Body of pancreas (tissue), 4 donors: ENCODE measurements around the gene SHLD2. TPM values are rescaled to one million over a fixed set of nuclear protein-coding genes. Genes with fewer than 3 reads are reported as not detected.
A peak's percentile ranks its signal among the peaks of the same experiment; 100 is the strongest.

Experiments
- ATAC-seq: fragments of 150-250 bp; one replicate; pipeline ENCODE4 v1.9.1; 2016
- DNase-seq, 4 donors: peaks; one replicate each; pipeline ENCODE4 v3.0.0-alpha.2; 2019
- H3K27ac ChIP-seq, 4 donors: fragments of 200-600 bp; sonication (generic); 1 replicate in 3 of 4; 2 replicates in 1 of 4; pipeline versions ENCODE4 v1.5.1 to v1.6.1; 2016 to 2019; ENCODE audit warnings: mild to moderate bottlenecking in 1 of 4, mixed read lengths in 1 of 4, moderate library complexity in 1 of 4
- H3K27me3 ChIP-seq, 2 donors: fragments of 200-600 bp; sonication (generic); one replicate each; pipeline ENCODE4 v1.6.0; 2016; ENCODE audit warnings: mild to moderate bottlenecking in 1 of 2
- H3K36me3 ChIP-seq, 2 donors: fragments of 200-600 bp; sonication (generic); replicated peaks in 1 of 2; 2 replicates each; pipeline ENCODE4 v1.5.1; 2016; ENCODE audit warnings: low read depth in 2 of 2; ENCODE audit not compliant: insufficient read depth in 1 of 2
- H3K4me1 ChIP-seq: fragments of 200-600 bp; sonication (generic); one replicate; pipeline ENCODE4 v1.6.0; 2016
- H3K4me3 ChIP-seq, 2 donors: fragments of 200-600 bp; sonication (generic); 1 replicate in 1 of 2; 2 replicates in 1 of 2; pipeline ENCODE4 v1.5.1; 2016 to 2019
- H3K9me3 ChIP-seq, 3 donors: fragments of 200-600 bp; sonication (generic); 1 replicate in 2 of 3; 2 replicates in 1 of 3; pipeline ENCODE4 v1.5.1; 2016
- POLR2A ChIP-seq, 3 donors: fragments of 450-650 bp; IDR thresholded peaks; one replicate each; pipeline ENCODE4 v1.6.1; 2016; ENCODE audit warnings: antibody characterized with exemption in 3 of 3, mild to moderate bottlenecking in 2 of 3
- WGBS, 2 donors: methylation state at CpG; one replicate each; pipeline ENCODE4 v1.1.5; 2017; 5-methylcytosine and 5-hydroxymethylcytosine counted together
- intact Hi-C: fragments of 100-400 bp; cut with DNase I; formaldehyde crosslinking; loops from one replicate; pipeline ENCODE4 v1.15.1; 2023
- total RNA-seq, 2 donors: library from RNA; depleted of rRNA; stranded (reverse); fragments of >200 nt; gene quantifications; one replicate each; pipeline ENCODE4 v1.1.0, GENCODE V29; 2016
- TF ChIP-seq, protein P1 (sequence below), 7 experiments: fragments of 450-650 bp in 4 of 7; fragments of 200-600 bp in 3 of 7; sonication (generic) in 3 of 7; IDR thresholded peaks; one replicate each; pipeline ENCODE4 v1.5.1; 2016 to 2019; ENCODE audit warnings: antibody characterized with exemption in 7 of 7

Gene SHLD2, protein sequence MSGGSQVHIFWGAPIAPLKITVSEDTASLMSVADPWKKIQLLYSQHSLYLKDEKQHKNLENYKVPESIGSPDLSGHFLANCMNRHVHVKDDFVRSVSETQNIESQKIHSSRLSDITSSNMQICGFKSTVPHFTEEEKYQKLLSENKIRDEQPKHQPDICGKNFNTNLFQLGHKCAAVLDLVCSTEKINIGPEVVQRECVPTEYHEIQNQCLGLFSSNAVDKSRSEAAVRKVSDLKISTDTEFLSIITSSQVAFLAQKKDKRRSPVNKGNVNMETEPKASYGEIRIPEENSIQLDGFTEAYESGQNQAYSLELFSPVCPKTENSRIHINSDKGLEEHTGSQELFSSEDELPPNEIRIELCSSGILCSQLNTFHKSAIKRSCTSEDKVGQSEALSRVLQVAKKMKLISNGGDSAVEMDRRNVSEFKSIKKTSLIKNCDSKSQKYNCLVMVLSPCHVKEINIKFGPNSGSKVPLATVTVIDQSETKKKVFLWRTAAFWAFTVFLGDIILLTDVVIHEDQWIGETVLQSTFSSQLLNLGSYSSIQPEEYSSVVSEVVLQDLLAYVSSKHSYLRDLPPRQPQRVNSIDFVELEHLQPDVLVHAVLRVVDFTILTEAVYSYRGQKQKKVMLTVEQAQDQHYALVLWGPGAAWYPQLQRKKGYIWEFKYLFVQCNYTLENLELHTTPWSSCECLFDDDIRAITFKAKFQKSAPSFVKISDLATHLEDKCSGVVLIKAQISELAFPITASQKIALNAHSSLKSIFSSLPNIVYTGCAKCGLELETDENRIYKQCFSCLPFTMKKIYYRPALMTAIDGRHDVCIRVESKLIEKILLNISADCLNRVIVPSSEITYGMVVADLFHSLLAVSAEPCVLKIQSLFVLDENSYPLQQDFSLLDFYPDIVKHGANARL
- 10 to 100 TPM; 15.2 to 16.3 TPM for total RNA-seq

DNA sequence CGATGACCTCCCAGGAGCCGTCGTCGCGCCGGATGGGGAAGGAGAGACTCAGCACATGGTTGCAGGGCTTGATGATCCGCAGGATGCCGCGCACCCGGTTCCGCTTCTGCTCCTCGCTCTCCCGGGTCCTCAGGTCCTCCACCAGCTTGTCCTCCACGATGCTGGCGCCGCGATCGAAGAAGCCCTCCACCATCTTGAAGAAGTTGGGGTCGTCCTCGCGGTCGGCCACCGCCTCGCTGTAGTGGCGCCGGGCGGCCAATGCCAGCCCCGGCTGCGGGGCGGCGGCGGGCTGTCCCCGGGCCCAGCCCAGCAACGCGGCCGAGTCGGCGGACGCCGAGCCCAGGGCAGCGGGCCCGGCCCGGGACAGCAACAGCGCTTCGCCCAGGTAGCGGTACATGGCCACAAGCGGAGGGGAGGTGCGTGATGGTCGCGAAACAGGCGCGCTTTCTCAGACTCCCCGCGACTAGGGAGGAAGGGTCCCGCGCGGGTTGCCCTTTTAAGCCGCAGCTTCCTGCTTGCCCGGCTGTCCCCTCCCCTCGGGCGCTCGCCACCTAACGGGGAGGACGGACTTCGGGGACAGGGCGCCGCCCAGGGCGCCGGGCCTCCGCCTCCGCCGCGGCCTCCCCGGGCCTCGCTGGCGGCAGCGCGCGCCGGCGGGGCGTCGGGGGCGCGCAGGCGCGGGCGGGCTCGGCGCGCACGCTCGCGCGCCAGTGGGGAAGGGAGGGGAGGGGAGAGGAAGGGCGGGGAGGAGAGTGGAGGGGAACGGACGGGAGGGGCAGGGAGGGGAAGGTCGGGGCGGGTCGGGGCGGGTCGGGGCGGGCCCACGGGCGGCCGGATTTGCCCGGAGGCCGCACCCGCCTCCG is at the start of gene SHLD2, which contains the start of gene GLUD1:
Gene SHLD2, plus strand, starts transcription at position 834 of the 863 bp plus-strand sequence. CDS start 56,149 bp downstream, outside the sequence.
Gene GLUD1, minus strand, starts transcription at position 471 of the 863 bp plus-strand sequence. Its CDS starts 74 bp downstream, at position 397.
- peaks cover 34% of the 10 kb centered on the region for H3K4me1 ChIP-seq
- WGBS, 2 donors = 0% methylated on average over 82 of the region's 111 CpGs; no CpG with 5 or more reads in 1 of the 2 donors

DNA sequence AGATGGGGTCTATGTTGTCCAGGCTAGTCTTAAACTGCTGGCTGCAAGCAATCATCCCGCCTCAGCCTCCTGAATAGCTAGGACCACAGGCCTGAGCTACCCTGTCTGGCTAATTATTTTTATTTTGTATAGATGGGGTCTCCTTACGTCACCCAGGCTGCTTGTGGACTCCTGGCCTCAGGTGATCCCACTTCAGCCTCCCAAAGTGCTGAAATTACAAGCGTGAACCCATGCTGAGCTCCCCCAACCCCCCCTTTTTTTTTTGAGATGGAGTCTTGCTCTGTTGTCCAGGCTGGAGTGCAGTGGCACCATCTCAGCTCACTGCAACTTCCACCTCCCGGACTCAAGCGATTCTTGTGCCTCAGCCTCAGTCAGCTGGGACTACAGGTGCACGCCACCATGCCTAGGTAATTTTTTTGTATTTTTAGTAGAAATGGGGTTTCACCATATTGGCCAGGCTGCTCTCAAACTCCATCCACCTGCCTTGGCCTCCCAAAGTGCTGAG is 49.5 kb upstream of the SHLD2 start:
- Histone ChIP-seq H3K27me3 (no peaks in the 10 kb centered on the region), H3K4me1 (no peaks in the 10 kb centered on the region), H3K4me3 (no peak overlapping the region), H3K9me3 (no peaks in the 10 kb centered on the region), H3K36me3 (peaks cover 7 to 14% of the 10 kb centered on the region in 2 donors), H3K27ac (no peak overlapping the region)
- no peak for TF ChIP-seq POLR2A (IDR thresholded peaks at IDR 0.05)
- TF ChIP-seq, protein P1, sequence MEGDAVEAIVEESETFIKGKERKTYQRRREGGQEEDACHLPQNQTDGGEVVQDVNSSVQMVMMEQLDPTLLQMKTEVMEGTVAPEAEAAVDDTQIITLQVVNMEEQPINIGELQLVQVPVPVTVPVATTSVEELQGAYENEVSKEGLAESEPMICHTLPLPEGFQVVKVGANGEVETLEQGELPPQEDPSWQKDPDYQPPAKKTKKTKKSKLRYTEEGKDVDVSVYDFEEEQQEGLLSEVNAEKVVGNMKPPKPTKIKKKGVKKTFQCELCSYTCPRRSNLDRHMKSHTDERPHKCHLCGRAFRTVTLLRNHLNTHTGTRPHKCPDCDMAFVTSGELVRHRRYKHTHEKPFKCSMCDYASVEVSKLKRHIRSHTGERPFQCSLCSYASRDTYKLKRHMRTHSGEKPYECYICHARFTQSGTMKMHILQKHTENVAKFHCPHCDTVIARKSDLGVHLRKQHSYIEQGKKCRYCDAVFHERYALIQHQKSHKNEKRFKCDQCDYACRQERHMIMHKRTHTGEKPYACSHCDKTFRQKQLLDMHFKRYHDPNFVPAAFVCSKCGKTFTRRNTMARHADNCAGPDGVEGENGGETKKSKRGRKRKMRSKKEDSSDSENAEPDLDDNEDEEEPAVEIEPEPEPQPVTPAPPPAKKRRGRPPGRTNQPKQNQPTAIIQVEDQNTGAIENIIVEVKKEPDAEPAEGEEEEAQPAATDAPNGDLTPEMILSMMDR (IDR thresholded peaks at IDR 0.05) = no peak
- DNase-seq = no peak
- ATAC-seq = no peak
- WGBS, 2 donors = 95 to 99% methylated on average over 6 of the region's 6 CpGs
- intact Hi-C loops = no loop called here

More for the DNA sequence above, at the start of gene SHLD2, which contains the start of gene GLUD1:
- Histone ChIP-seq H3K4me3 (peak within 1 kb of the TSS; percentile 64 to 86), H3K27ac (peak within 1 kb of the TSS; percentile 96 to 99 (median 98)), H3K9me3 (no peaks in the 10 kb centered on the region), H3K36me3 (peaks cover 0 to 5% of the 10 kb centered on the region in 2 donors), H3K27me3 (no peaks in the 10 kb centered on the region)
- intact Hi-C loops = no loop called here
- TF ChIP-seq POLR2A (IDR thresholded peaks at IDR 0.05) = peak; percentile 80 to 86 (median 81)
- TF ChIP-seq, protein P1 (IDR thresholded peaks at IDR 0.05) = peak in 2 of 7 experiments; percentile 26 to 39
- peak; percentile 94 to 95 (median 94) for DNase-seq
- peak; percentile 84 for ATAC-seq

DNA sequence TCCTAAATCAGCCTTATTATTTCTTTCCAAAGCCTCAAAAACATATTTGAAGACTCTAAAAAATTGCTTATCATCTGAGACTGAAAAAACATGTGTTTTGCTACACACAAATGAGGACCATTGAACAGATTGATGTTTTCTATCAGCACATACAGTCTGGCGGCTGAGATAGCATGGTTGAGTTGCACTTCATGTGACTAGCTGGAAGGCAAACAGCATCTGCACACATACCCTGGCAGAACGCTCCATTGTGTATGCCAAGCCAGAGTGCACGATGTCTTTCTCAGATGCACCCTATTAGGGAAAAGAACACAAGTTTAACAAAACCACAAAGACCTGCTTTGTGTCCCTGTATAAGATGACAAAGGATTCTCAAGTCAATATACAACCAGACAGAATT is 41.9 kb upstream of the SHLD2 start:
- H3K27ac ChIP-seq = no peak overlapping the region
- H3K4me1 ChIP-seq = no peaks in the 10 kb centered on the region
- WGBS, 2 donors = 35 to 45% methylated on average over 3 of the region's 3 CpGs
- no peak for ATAC-seq
- H3K4me3 ChIP-seq = no peak overlapping the region
- peaks cover 3 to 29% of the 10 kb centered on the region in 2 donors for H3K36me3 ChIP-seq
- no peaks in the 10 kb centered on the region for H3K27me3 ChIP-seq
- intact Hi-C loops = no loop called here
- no peaks in the 10 kb centered on the region for H3K9me3 ChIP-seq
- TF ChIP-seq, protein P1 (IDR thresholded peaks at IDR 0.05) = no peak
- no peak for TF ChIP-seq POLR2A (IDR thresholded peaks at IDR 0.05)
- DNase-seq = peak in 3 of 4 donors; percentile 15 to 46 (median 24)

GRCh38 chr10:87053577-87054181 is 41.3 kb upstream of the SHLD2 start:
- Histone ChIP-seq H3K9me3 (no peaks in the 10 kb centered on the region), H3K36me3 (peaks cover 9 to 31% of the 10 kb centered on the region in 2 donors), H3K4me1 (no peaks in the 10 kb centered on the region), H3K27ac (no peak overlapping the region), H3K27me3 (no peaks in the 10 kb centered on the region), H3K4me3 (no peak overlapping the region)
- WGBS, 2 donors = 91% methylated on average over 7 of the region's 7 CpGs
- TF ChIP-seq POLR2A (IDR thresholded peaks at IDR 0.05) = no peak
- TF ChIP-seq, protein P1 (IDR thresholded peaks at IDR 0.05) = no peak
- intact Hi-C loops = no loop called here
- no peak for ATAC-seq
- no peak for DNase-seq
